Measurements from ENCODE around the gene MOSMO. TPM values are rescaled to one million over a fixed set of nuclear protein-coding genes. Genes with fewer than 3 reads are reported as not detected.
A peak's percentile ranks its signal among the peaks of the same experiment; 100 is the strongest.

Gene MOSMO
- total and polyA plus RNA-seq, 9 of the 15 experiments (the other 6 are each of a cell fraction or from before 2014, with no cell fraction given): 1.9 to 13.3 (median 7.7) TPM

DNA sequence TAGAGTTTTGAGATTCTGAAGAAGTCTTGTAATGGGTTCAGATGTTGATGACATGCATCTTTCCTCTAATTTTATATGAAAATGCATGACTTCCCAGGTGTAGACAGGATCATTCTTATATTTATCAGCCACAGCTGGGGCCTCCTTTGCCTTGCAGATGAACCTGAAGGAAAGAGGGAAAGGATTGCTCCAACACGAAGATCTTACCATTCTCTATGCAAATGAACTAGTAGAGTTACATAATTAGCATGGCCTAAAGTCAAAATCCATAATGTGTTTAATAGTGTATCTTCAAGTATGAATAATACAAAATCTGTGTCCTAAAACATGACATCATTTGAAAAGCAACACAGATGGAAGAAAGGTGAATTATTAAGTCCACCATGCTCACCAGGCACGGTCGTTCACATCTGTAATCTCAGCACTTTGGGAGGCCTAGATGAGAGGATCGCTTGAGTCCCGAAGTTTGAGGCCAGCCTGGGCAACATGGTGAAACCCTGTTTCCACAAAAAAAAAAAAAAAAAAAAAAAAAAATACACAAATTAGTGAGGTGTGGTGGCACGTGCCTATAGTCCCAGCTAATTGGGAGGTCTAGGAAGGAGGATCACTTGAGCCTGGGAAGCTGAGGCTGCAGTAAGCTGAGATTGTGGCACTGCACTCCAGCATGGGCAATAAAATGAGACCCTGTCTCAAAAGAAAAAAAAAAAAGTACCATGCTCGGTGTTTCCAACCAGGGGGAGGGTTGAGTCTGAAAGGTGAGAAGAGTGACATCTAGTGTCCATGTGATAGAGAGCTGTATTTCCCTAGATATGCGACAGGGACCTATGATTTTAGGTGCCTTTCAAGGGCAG, 90.7 kb downstream of the MOSMO start:
- peak; percentile 90 for FAIRE-seq
- CTCF ChIA-PET (ENCODE audit: low intra/inter-chr PET ratio): interaction anchor here (1.0 to 1.9 kb wide), 3 partner anchors 98 to 149 kb away, joined by 4 to 13 read pairs (median 11); partner anchors contain the start of gene PDZD9
- Histone ChIP-seq H3K36me3 (ENCODE audit: control insufficient read depth, insufficient read depth, low read length) (no peaks in the 10 kb centered on the region), H3K79me2 (ENCODE audit: control insufficient read depth, insufficient read depth, low read length) (no peaks in the 10 kb centered on the region), H2AFZ (ENCODE audit: low read depth, low read length) (peak overlapping the region; percentile 55; the same call in 1 of the 2 replicates), H3K27ac (ENCODE audit: extremely low read depth, low read depth, low read length) (no peak overlapping the region), H3K9ac (ENCODE audit: insufficient read depth in 1 of 2, low read depth in 2 of 2, low read length in 2 of 2) (no peak overlapping the region), H3K9me3 (replicated peaks; ENCODE audit: control insufficient read depth, insufficient read depth, low read depth, low read length) (no peaks in the 10 kb centered on the region), H3K4me1 (replicated peaks in 1 of 2; ENCODE audit: control insufficient read depth in 2 of 2, insufficient read depth in 2 of 2, low read length in 2 of 2) (no peaks in the 10 kb centered on the region), H3K27me3 (ENCODE audit: control insufficient read depth in 2 of 2, insufficient read depth in 2 of 2, low read length in 2 of 2) (no peaks in the 10 kb centered on the region; a peak in 4 of 5 replicates), H4K20me1 (replicated peaks; ENCODE audit: control insufficient read depth, insufficient read depth, low read length) (no peaks in the 10 kb centered on the region), H3K4me2 (ENCODE audit: insufficient read depth, low read length) (peak overlapping the region; percentile 47; the same call in 1 of the 2 replicates), H3K4me3 (no peak overlapping the region), H3K9me1 (ENCODE audit: control insufficient read depth, insufficient read depth, low read length) (no peaks in the 10 kb centered on the region)
- BruUV-seq (replicated peaks): no TSS peak
- peak; percentile 47 to 72 (median 58) for DNase-seq (ENCODE audit: extremely low read depth in 1 of 4, low spot score in 3 of 4)
- POLR2A ChIA-PET: interaction anchor here (0.7 to 1.4 kb wide), 6 partner anchors 9 to 104 kb away, joined by 3 to 4 read pairs (median 3); no protein-coding TSS in a partner anchor
- ATAC-seq: peak; percentile 98
- WGBS (ENCODE audit: insufficient coverage, low coverage, missing lambda C conversion rate): 6% methylated on average over 8 of the region's 8 CpGs
- intact Hi-C loops (cut with micrococcal nuclease): loop anchor here (1.0 to 5.0 kb wide), 3 partner anchors 89 to 146 kb away; partner anchors contain the start of genes PDZD9 and UQCRC2
- in situ Hi-C loops (cut with MboI): loop anchor here (5.0 kb wide), 1 partner anchor 101 kb away; no protein-coding TSS in a partner anchor
- TF ChIP-seq ARNT (IDR thresholded peaks at IDR 0.05): 0 out of 4 replicates have a peak, but pooled peaks of 1 of the 2 experiments have one; percentile 25
- peak; percentile 14; the same call in 1 of the 2 replicates for TF ChIP-seq ATF3 (IDR thresholded peaks at IDR 0.05)
- no peak for TF ChIP-seq ATF3 (CRISPR knock-in tag; conservative IDR thresholded peaks at IDR 0.05)
- peak; percentile 42; the same call in 1 of the 2 replicates for TF ChIP-seq SMC3 (conservative IDR thresholded peaks at IDR 0.05; ENCODE audit: insufficient read depth, low read depth, low read length)
- TF ChIP-seq CTCF (IDR thresholded peaks at IDR 0.05 in 2 of 3, conservative IDR thresholded peaks at IDR 0.05 in 1 of 3; ENCODE audit: insufficient read depth in 2 of 3, low read depth in 1 of 3, low read length in 3 of 3): peak; percentile 80 to 91 (median 83)
